Neural progenitor cell (in vitro differentiated cells): ENCODE measurements around the gene FRYL. TPM values are rescaled to one million over a fixed set of nuclear protein-coding genes. Genes with fewer than 3 reads are reported as not detected.

ENCODE experiments used
- DNase-seq: peaks from one replicate; pipeline ENCODE4 v3.0.0-alpha.2; 2016; ENCODE audit warnings: low spot score
- H2AFZ ChIP-seq: fragments of 200-600 bp; sonication (generic); replicated peaks from 2 replicates; pipeline ENCODE4 v1.6.1; 2016; ENCODE audit warnings: antibody characterized with exemption
- H3F3A ChIP-seq: fragments of 200-600 bp; sonication (generic); 2 replicates; pipeline ENCODE4 v1.6.1; 2016; ENCODE audit warnings: antibody characterized with exemption, low read depth
- H3K27ac ChIP-seq: fragments of 200-600 bp; sonication (generic); 2 replicates; pipeline ENCODE4 v1.5.1; 2016; ENCODE audit warnings: mild to moderate bottlenecking
- H3K27me3 ChIP-seq: fragments of 200-600 bp; sonication (generic); 2 replicates; pipeline ENCODE4 v1.6.1; 2016; ENCODE audit warnings: mild to moderate bottlenecking, moderate library complexity
- H3K36me3 ChIP-seq: fragments of 200-600 bp; sonication (generic); 2 replicates; pipeline ENCODE4 v1.5.1; 2016
- H3K4me1 ChIP-seq: fragments of 200-600 bp; sonication (generic); 2 replicates; pipeline ENCODE4 v1.6.1; 2016; ENCODE audit warnings: mixed run types
- H3K4me2 ChIP-seq: fragments of 200-600 bp; sonication (generic); 2 replicates; pipeline ENCODE4 v1.6.1; 2016
- H3K4me3 ChIP-seq: fragments of 200-600 bp; sonication (generic); 2 replicates; pipeline ENCODE4 v1.5.1; 2016
- H3K79me2 ChIP-seq: fragments of 200-600 bp; sonication (generic); 2 replicates; pipeline ENCODE4 v1.6.1; 2016; ENCODE audit warnings: low read depth
- H3K9ac ChIP-seq: fragments of 200-600 bp; sonication (generic); 2 replicates; pipeline ENCODE4 v1.6.1; 2016
- H3K9me3 ChIP-seq: fragments of 200-600 bp; sonication (generic); 2 replicates; pipeline ENCODE4 v1.5.1; 2016; ENCODE audit warnings: low read depth
- H4K20me1 ChIP-seq: fragments of 200-600 bp; sonication (generic); 2 replicates; pipeline ENCODE4 v1.6.1; 2016; ENCODE audit warnings: low read depth
- H3K27ac Mint-ChIP-seq: 3 replicates; pipeline ENCODE4 v1.8.0; 2021; ENCODE audit warnings: mixed read lengths
- H3K27me3 Mint-ChIP-seq: 2 replicates; pipeline ENCODE4 v1.8.0; 2022; ENCODE audit warnings: low read depth, mild to moderate bottlenecking, inconsistent platforms, moderate library complexity, mixed read lengths; ENCODE audit not compliant: insufficient read depth
- H3K36me3 Mint-ChIP-seq: 3 replicates; pipeline ENCODE4 v1.8.0; 2021; ENCODE audit warnings: mixed read lengths
- H3K4me1 Mint-ChIP-seq: 3 replicates; pipeline ENCODE4 v1.8.0; 2021; ENCODE audit warnings: mixed read lengths
- H3K4me3 Mint-ChIP-seq: 3 replicates; pipeline ENCODE4 v1.8.0; 2021; ENCODE audit warnings: mild to moderate bottlenecking, moderate library complexity, mixed read lengths
- H3K9me3 Mint-ChIP-seq: 3 replicates; pipeline ENCODE4 v1.8.0; 2020; ENCODE audit warnings: mixed read lengths
- EZH2 ChIP-seq: fragments of 200-600 bp; sonication (generic); IDR thresholded peaks from 2 replicates; pipeline ENCODE4 v1.6.1; 2017; ENCODE audit warnings: antibody characterized with exemption, mild to moderate bottlenecking, moderate library complexity
- EZH2phosphoT487 ChIP-seq: fragments of 200-600 bp; sonication (generic); IDR thresholded peaks from 2 replicates; pipeline ENCODE4 v1.6.1; 2017; ENCODE audit warnings: antibody characterized with exemption
- total RNA-seq: library from RNA; depleted of rRNA; stranded (reverse); fragments of >200 nt; gene quantifications from 2 replicates; pipeline ENCODE4 v1.2.3, GENCODE V29; 2015; ENCODE audit warnings: low replicate concordance
- TF ChIP-seq, protein P1 (sequence below): fragments of 200-600 bp; sonication (generic); IDR thresholded peaks from 2 replicates; pipeline ENCODE4 v1.5.1; 2017; ENCODE audit warnings: antibody characterized with exemption, mild to moderate bottlenecking

Gene FRYL
- total RNA-seq, 1 donor from 2014 or later = 70.5 TPM

GRCh38 chr4:48785302-48785701 lies 5.2 kb upstream of the FRYL start:
- Mint-ChIP-seq H3K27me3 (no peaks in the 10 kb centered on the region), H3K27ac (no peak overlapping the region), H3K9me3 (no peaks in the 10 kb centered on the region), H3K4me1 (peaks cover 17% of the 10 kb centered on the region), H3K4me3 (no peak overlapping the region), H3K36me3 (no peaks in the 10 kb centered on the region)
- Histone ChIP-seq H3K4me2 (no peak overlapping the region), H3K9me3 (no peaks in the 10 kb centered on the region), H2AFZ (no peak overlapping the region), H3K36me3 (no peaks in the 10 kb centered on the region), H3F3A (peaks cover 11% of the 10 kb centered on the region), H3K4me1 (peaks cover 28% of the 10 kb centered on the region), H4K20me1 (no peaks in the 10 kb centered on the region), H3K27ac (no peak overlapping the region), H3K27me3 (no peaks in the 10 kb centered on the region), H3K4me3 (no peak overlapping the region), H3K79me2 (no peaks in the 10 kb centered on the region), H3K9ac (no peak overlapping the region)
- TF ChIP-seq EZH2phosphoT487 (no peak), EZH2 (no peak)
- TF ChIP-seq, protein P1, sequence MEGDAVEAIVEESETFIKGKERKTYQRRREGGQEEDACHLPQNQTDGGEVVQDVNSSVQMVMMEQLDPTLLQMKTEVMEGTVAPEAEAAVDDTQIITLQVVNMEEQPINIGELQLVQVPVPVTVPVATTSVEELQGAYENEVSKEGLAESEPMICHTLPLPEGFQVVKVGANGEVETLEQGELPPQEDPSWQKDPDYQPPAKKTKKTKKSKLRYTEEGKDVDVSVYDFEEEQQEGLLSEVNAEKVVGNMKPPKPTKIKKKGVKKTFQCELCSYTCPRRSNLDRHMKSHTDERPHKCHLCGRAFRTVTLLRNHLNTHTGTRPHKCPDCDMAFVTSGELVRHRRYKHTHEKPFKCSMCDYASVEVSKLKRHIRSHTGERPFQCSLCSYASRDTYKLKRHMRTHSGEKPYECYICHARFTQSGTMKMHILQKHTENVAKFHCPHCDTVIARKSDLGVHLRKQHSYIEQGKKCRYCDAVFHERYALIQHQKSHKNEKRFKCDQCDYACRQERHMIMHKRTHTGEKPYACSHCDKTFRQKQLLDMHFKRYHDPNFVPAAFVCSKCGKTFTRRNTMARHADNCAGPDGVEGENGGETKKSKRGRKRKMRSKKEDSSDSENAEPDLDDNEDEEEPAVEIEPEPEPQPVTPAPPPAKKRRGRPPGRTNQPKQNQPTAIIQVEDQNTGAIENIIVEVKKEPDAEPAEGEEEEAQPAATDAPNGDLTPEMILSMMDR = no peak
- no peak for DNase-seq

- H3K4me3 ChIP-seq = no peak overlapping the region
- no peak for TF ChIP-seq EZH2
- TF ChIP-seq EZH2phosphoT487 = no peak
- TF ChIP-seq, protein P1 = no peak
- H3K4me1 ChIP-seq = peaks cover 29% of the 10 kb centered on the region
- peaks cover 32% of the 10 kb centered on the region for H3F3A ChIP-seq
- no peak overlapping the region for H3K27ac ChIP-seq
- peaks cover 5% of the 10 kb centered on the region for H3K27me3 Mint-ChIP-seq
- H4K20me1 ChIP-seq = peaks cover 22% of the 10 kb centered on the region
- no peak overlapping the region for H3K27ac Mint-ChIP-seq
- no peaks in the 10 kb centered on the region for H3K9me3 ChIP-seq
- H2AFZ ChIP-seq = no peak overlapping the region
- H3K27me3 ChIP-seq = no peaks in the 10 kb centered on the region
- no peak overlapping the region for H3K4me3 Mint-ChIP-seq
- peaks cover 32% of the 10 kb centered on the region for H3K4me1 Mint-ChIP-seq
- H3K79me2 ChIP-seq = peaks cover 25% of the 10 kb centered on the region
- DNase-seq = no peak
- H3K36me3 Mint-ChIP-seq = no peaks in the 10 kb centered on the region
- no peak overlapping the region for H3K9ac ChIP-seq
- no peak overlapping the region for H3K4me2 ChIP-seq
- H3K36me3 ChIP-seq = no peaks in the 10 kb centered on the region
- no peaks in the 10 kb centered on the region for H3K9me3 Mint-ChIP-seq
These were observed 1.9 kb upstream of the FRYL start for GRCh38 chr4:48781968-48782367.

DNA sequence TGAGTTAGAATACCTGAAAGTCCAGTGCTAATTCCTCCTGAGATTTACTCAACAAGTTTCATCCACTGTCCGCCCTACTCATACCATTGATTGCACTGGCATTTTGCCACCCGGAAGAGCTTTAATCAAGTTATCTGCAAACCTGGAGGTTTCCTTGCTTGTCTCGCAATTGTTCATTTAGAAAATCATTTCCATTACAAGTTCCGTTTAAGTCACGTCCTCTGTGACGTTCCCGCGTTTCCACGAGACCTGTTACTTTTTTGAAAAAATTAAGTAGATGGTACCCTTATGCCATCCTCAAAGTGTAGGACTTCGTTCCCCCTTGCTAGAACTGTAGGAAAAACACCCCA lies 761 bp upstream of the FRYL start:
- Mint-ChIP-seq H3K27me3 (peaks cover 5% of the 10 kb centered on the region), H3K4me1 (peaks cover 38% of the 10 kb centered on the region), H3K9me3 (no peaks in the 10 kb centered on the region), H3K36me3 (no peaks in the 10 kb centered on the region), H3K27ac (peak overlapping the region; percentile 11), H3K4me3 (peak overlapping the region; percentile 88)
- Histone ChIP-seq H3K9me3 (no peaks in the 10 kb centered on the region), H3K4me1 (peaks cover 30% of the 10 kb centered on the region), H3K4me2 (peak overlapping the region; percentile 79), H3K27me3 (no peaks in the 10 kb centered on the region), H3K9ac (peak overlapping the region; percentile 46), H3K79me2 (peaks cover 37% of the 10 kb centered on the region), H2AFZ (peak overlapping the region; percentile 44), H3K36me3 (no peaks in the 10 kb centered on the region), H3K27ac (peak overlapping the region; percentile 3), H3K4me3 (peak overlapping the region; percentile 58), H3F3A (peaks cover 37% of the 10 kb centered on the region), H4K20me1 (peaks cover 33% of the 10 kb centered on the region)
- no peak for TF ChIP-seq EZH2
- TF ChIP-seq EZH2phosphoT487 = no peak
- TF ChIP-seq, protein P1 = no peak
- no peak for DNase-seq
